K562 (cell line): ENCODE measurements around the gene ZBTB48. TPM values are rescaled to one million over a fixed set of nuclear protein-coding genes. Genes with fewer than 3 reads are reported as not detected.

Source experiments
- CEBPB ChIP-seq: fragments of 450-650 bp; IDR thresholded peaks from 2 replicates; pipeline ENCODE4 v1.6.1; 2016; ENCODE audit warnings: missing genetic modification characterization, missing compliant biosample characterization
- DPF2 ChIP-seq: fragments of 450-650 bp; IDR thresholded peaks from 2 replicates; pipeline ENCODE4 v1.6.1; 2016
- GTF2E2 ChIP-seq: fragments of 200-800 bp; sonication (Bioruptor generic); IDR thresholded peaks from 2 replicates; pipeline ENCODE4 v1.6.1; 2016; ENCODE audit warnings: missing genetic modification characterization, missing compliant biosample characterization
- HMG20B ChIP-seq: fragments of 250-450 bp; sonication (Bioruptor Pico); IDR thresholded peaks from 2 replicates; pipeline ENCODE4 v1.5.0; 2021; ENCODE audit warnings: mild to moderate bottlenecking
- HNRNPL ChIP-seq: fragments of 200-400 bp; formaldehyde crosslinking; IDR thresholded peaks from 2 replicates; pipeline ENCODE4 v1.6.1; 2017; ENCODE audit warnings: low read depth, mild to moderate bottlenecking, low read length
- MAFF ChIP-seq: IDR thresholded peaks from 2 replicates; pipeline ENCODE4 v1.6.1; 2012; ENCODE audit warnings: low read length, improper control_type of control experiment
- MTA1 ChIP-seq: fragments of 450-650 bp; IDR thresholded peaks from 2 replicates; pipeline ENCODE4 v1.6.1; 2017; ENCODE audit warnings: borderline replicate concordance
- MTA3 ChIP-seq: fragments of 450-650 bp; formaldehyde crosslinking; IDR thresholded peaks from 2 replicates; pipeline ENCODE4 v1.6.1; 2017; ENCODE audit warnings: mild to moderate bottlenecking, borderline replicate concordance
- RHOXF2B ChIP-seq: fragments of 250-450 bp; sonication (Bioruptor Pico); conservative IDR thresholded peaks from 2 replicates; pipeline ENCODE4 v1.5.1; 2021
- SIN3A ChIP-seq, 2 experiments: fragments of 150-350 bp in 1 of 2; IDR thresholded peaks; 2 replicates each; pipeline ENCODE4 v1.6.1; 2011 to 2016; ENCODE audit warnings: borderline replicate concordance in 2 of 2, low read depth in 2 of 2, low read length in 2 of 2, mild to moderate bottlenecking in 2 of 2, moderate library complexity in 2 of 2; ENCODE audit not compliant: control insufficient read depth in 1 of 2
- SMARCA5 ChIP-seq: fragments of 450-650 bp; IDR thresholded peaks from 2 replicates; pipeline ENCODE4 v1.6.1; 2016
- ZMIZ1 ChIP-seq, 2 experiments: fragments of 150-350 bp in 1 of 2; IDR thresholded peaks; 2 replicates each; pipeline ENCODE4 v1.6.1; 2012 to 2016; ENCODE audit warnings: low read depth in 2 of 2, low read length in 2 of 2, mild to moderate bottlenecking in 1 of 2, moderate library complexity in 1 of 2
- ZNF197 ChIP-seq: fragments of 200-800 bp; sonication (Bioruptor generic); IDR thresholded peaks from 2 replicates; pipeline ENCODE4 v1.6.1; 2016; ENCODE audit warnings: low read depth, missing genetic modification characterization, missing compliant biosample characterization
- ZNF212 ChIP-seq: fragments of 450-650 bp; formaldehyde crosslinking; IDR thresholded peaks from 2 replicates; pipeline ENCODE4 v1.4.0; 2020; ENCODE audit warnings: mild to moderate bottlenecking
- ZNF277 ChIP-seq: fragments of 250-450 bp; sonication (Bioruptor Pico); IDR thresholded peaks from 2 replicates; pipeline ENCODE4 v1.8.0; 2022; ENCODE audit warnings: inconsistent platforms, mild to moderate bottlenecking, moderate library complexity, borderline replicate concordance
- ZNF280B ChIP-seq: fragments of 250-450 bp; sonication (Bioruptor Pico); IDR thresholded peaks from 2 replicates; pipeline ENCODE4 v1.5.1; 2021; ENCODE audit warnings: mild to moderate bottlenecking
- polyA plus RNA-seq, 8 experiments: library from polyadenylated mRNA; depleted of rRNA in 4 of 8; stranded (reverse) in 5 of 8; unstranded in 3 of 8; fragments of >200 nt; fragmentation: Nextera tagmentation in 2 of 8; fragmentation: Illumina TruSeq in 1 of 8; extraction: Ambion mirVana in 2 of 8; extraction: Trizol in 1 of 8; gene quantifications; 2 replicates each; pipeline versions ENCODE4 v1.2.1 to v1.2.3, GENCODE V29; 2011 to 2014; ENCODE audit warnings: inconsistent platforms in 1 of 8, missing spikeins in 1 of 8
- total RNA-seq, 7 experiments: library from RNA; depleted of rRNA in 6 of 7; stranded (reverse); fragments of >200 nt in 6 of 7; fragmentation: Illumina TruSeq in 2 of 7; extraction: Trizol in 2 of 7; gene quantifications; 2 replicates each; pipeline versions ENCODE4 v1.2.1 to v1.2.3, GENCODE V29; 2011 to 2021; ENCODE audit warnings: low replicate concordance in 1 of 7
- TF ChIP-seq, protein P1 (sequence below), 2 experiments: fragments of 450-650 bp; IDR thresholded peaks; 2 replicates each; pipeline ENCODE4 v1.6.1; 2016
- TF ChIP-seq, protein P2 (sequence below): sonication (generic); formaldehyde crosslinking; IDR thresholded peaks from 2 replicates; pipeline ENCODE4 v1.8.0; 2022; ENCODE audit warnings: missing genetic modification reagents, mild to moderate bottlenecking, moderate library complexity, borderline replicate concordance

The ZBTB48 gene
- total and polyA plus RNA-seq, 9 of the 15 experiments (the other 6 are each of a cell fraction or from before 2014, with no cell fraction given) = 1.9 to 66.9 (median 29.5) TPM

- TF ChIP-seq, protein P1, sequence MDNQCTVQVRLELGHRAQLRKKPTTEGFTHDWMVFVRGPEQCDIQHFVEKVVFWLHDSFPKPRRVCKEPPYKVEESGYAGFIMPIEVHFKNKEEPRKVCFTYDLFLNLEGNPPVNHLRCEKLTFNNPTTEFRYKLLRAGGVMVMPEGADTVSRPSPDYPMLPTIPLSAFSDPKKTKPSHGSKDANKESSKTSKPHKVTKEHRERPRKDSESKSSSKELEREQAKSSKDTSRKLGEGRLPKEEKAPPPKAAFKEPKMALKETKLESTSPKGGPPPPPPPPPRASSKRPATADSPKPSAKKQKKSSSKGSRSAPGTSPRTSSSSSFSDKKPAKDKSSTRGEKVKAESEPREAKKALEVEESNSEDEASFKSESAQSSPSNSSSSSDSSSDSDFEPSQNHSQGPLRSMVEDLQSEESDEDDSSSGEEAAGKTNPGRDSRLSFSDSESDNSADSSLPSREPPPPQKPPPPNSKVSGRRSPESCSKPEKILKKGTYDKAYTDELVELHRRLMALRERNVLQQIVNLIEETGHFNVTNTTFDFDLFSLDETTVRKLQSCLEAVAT (IDR thresholded peaks at IDR 0.05) = peak in 1 of 2 experiments; percentile 52; a peak in 1 of 4 replicates
- TF ChIP-seq GTF2E2 (tag) = no peak
- TF ChIP-seq MTA3 = peak; percentile 0; the same call in 1 of the 2 replicates
- TF ChIP-seq ZNF197 (CRISPR knock-in tag) = peak; percentile 64; the same call in 1 of the 2 replicates
- TF ChIP-seq DPF2 = peak; percentile 66; the same call in 1 of the 2 replicates
- 0 out of 2 replicates have a peak, but pooled peaks have one; percentile 42 for TF ChIP-seq ZNF277 (CRISPR knock-in tag)
- TF ChIP-seq ZNF212 (CRISPR knock-in tag) = 0 out of 2 replicates have a peak, but pooled peaks have one; percentile 31
- TF ChIP-seq RHOXF2B (CRISPR knock-in tag) = no peak
- TF ChIP-seq HNRNPL = 0 out of 2 replicates have a peak, but pooled peaks have one; percentile 14
- no peak; a peak in 1 of 4 replicates for TF ChIP-seq ZMIZ1 (IDR thresholded peaks at IDR 0.05; ENCODE audit: low read depth in 2 of 2, low read length in 2 of 2)
- TF ChIP-seq ZNF280B (CRISPR knock-in tag) = no peak
- TF ChIP-seq SMARCA5 = peak; percentile 52; the same call in 1 of the 2 replicates
- no peak for TF ChIP-seq HMG20B (CRISPR knock-in tag)
- TF ChIP-seq, protein P2, sequence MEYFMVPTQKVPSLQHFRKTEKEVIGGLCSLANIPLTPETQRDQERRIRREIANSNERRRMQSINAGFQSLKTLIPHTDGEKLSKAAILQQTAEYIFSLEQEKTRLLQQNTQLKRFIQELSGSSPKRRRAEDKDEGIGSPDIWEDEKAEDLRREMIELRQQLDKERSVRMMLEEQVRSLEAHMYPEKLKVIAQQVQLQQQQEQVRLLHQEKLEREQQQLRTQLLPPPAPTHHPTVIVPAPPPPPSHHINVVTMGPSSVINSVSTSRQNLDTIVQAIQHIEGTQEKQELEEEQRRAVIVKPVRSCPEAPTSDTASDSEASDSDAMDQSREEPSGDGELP = peak; percentile 58
- TF ChIP-seq SIN3A (IDR thresholded peaks at IDR 0.05; ENCODE audit: borderline replicate concordance in 2 of 2, control insufficient read depth in 1 of 2, low read depth in 2 of 2, low read length in 2 of 2) = peak; percentile 49 to 78; a peak in 2 of 4 replicates
- no peak for TF ChIP-seq CEBPB (tag)
- TF ChIP-seq MAFF = peak; percentile 97
- peak; percentile 81 for TF ChIP-seq MTA1
Measured at GRCh38 chr1:6601049-6601922, 21.5 kb downstream of the ZBTB48 start (continued).
